ENCODE measurements around the gene TTC9C. TPM values are rescaled to one million over a fixed set of nuclear protein-coding genes. Genes with fewer than 3 reads are reported as not detected.

The TTC9C gene, protein sequence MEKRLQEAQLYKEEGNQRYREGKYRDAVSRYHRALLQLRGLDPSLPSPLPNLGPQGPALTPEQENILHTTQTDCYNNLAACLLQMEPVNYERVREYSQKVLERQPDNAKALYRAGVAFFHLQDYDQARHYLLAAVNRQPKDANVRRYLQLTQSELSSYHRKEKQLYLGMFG
- 10 to 100 TPM in 3 of 6 experiments, 1 to 10 TPM in 3; 8.5 to 13.3 (median 10.6) TPM for total RNA-seq
- long read RNA-seq, partial matches to known transcripts = 0 of 2 reads
- long read RNA-seq, other reads (novel, unspliced or antisense) = 1 of 2 reads

DNA sequence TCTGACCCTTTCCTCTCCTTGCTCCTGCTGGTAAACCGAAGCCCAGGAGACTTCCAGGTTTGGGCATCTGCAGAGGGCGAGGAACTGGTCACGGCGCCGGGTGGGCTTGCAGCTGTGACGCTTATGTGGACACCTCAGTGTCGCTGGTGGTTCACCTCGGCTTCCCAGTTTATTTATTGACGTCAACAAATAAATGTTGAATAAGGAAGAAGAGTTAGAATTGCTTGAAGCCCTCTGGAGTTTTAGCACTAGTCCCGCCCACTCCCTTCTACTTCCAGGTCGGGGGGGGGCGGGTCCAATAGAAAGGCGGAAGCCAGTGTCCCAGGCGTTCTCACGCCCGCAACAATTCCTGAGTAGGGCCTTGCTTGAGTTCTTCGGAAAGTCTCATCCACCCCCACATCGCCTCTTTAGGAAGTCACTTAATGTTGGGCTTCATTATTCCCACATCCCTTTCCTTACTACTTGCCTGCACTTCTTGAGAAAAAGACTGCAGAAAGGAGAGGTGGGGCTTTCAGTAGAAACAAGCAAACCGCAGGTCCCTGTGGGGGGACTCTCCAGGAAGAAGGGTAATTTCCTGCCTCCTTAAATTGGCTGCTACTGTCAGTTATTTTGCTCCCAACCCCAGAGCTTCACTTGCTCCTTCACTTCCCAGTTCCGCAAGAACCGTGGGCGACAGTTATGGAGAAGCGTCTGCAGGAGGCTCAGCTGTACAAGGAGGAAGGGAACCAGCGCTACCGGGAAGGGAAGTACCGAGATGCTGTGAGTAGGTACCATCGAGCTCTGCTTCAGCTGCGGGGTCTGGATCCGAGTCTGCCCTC is at the start of gene TTC9C:
TSS of gene TTC9C (plus strand) at position 316 of the 818 bp plus-strand sequence. CDS start at position 679, 363 bp downstream.
- TF ChIP-seq, protein P1, sequence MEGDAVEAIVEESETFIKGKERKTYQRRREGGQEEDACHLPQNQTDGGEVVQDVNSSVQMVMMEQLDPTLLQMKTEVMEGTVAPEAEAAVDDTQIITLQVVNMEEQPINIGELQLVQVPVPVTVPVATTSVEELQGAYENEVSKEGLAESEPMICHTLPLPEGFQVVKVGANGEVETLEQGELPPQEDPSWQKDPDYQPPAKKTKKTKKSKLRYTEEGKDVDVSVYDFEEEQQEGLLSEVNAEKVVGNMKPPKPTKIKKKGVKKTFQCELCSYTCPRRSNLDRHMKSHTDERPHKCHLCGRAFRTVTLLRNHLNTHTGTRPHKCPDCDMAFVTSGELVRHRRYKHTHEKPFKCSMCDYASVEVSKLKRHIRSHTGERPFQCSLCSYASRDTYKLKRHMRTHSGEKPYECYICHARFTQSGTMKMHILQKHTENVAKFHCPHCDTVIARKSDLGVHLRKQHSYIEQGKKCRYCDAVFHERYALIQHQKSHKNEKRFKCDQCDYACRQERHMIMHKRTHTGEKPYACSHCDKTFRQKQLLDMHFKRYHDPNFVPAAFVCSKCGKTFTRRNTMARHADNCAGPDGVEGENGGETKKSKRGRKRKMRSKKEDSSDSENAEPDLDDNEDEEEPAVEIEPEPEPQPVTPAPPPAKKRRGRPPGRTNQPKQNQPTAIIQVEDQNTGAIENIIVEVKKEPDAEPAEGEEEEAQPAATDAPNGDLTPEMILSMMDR (IDR thresholded peaks at IDR 0.05) = no peak
- peak; percentile 65 for TF ChIP-seq POLR2A (IDR thresholded peaks at IDR 0.05)
- Histone ChIP-seq H3K4me1 (peaks cover 0 to 31% (median 14%) of the 10 kb centered on the region in 4 donors), H3K36me3 (peaks cover 0 to 22% (median 3%) of the 10 kb centered on the region in 4 donors), H3K27me3 (no peaks in the 10 kb centered on the region), H3K27ac (peak within 1 kb of the TSS; percentile 79 to 90 (median 88)), H3K9me3 (no peaks in the 10 kb centered on the region), H3K4me3 (peak within 1 kb of the TSS; percentile 83 to 93 (median 84))
- peak; percentile 86 to 88 (median 87) for DNase-seq
- intact Hi-C loops (cut with DNase I) = no loop called here
- WGBS (ENCODE audit: insufficient coverage, low coverage, low lambda C conversion rate, missing lambda C conversion rate) = 1% methylated on average over 27 of the region's 29 CpGs
- ATAC-seq = peak; percentile 65 to 76 (median 66)

DNA sequence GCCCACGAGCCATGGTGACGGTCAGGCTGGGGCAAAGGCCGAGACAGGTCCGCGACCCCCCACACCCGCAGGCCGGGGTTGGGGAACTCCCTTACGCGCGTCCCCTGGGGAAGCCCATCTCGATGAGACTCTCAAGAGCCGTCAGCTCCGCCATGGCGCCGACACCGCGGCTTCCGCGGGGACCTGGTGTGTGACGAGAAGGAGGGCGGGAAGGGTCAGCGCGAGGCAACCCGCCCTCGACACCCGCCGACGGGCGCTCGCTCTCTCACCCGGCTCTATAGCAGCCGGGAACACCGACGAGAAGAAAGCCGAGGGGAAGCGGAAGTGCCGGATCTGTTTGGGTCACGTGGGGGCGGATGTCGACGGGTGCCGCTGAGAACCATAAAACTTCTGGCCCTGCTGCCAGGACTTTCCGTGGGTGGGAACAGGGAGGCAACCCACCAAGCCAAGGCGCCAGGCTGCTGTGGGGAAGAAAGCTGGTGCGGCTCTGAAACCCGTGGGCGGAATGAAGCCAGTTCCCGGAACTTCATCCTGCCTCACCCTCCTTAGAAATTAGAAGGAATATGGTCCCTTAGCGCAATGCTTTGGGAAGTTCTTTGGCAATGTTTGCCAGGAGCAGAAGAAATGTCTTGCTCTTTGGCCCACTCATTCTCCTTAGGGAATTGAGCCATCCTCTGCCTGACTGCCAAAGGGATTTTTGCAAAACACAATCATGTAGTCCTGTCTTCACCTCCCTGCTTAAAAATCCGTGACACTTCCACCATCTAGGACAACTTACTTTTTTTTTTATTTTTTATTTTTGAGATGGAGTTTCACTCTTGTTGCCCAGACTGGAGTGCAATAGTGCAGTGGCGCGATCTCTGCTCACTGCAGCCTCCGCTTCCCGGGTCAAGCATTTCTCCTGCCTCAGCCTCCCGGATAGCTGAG is 49.3 kb upstream of the TTC9C start, which contains the start of gene UBXN1:
TSS of gene UBXN1 (minus strand) at position 304 of the 927 bp plus-strand sequence. CDS start at position 154, 150 bp downstream.
- intact Hi-C loops (cut with DNase I) = loop anchor here in 1 of 2 donors (10.0 kb wide), 1 partner anchor 64 kb away; the partner anchor contains the start of genes EML3 and ROM1
- WGBS (ENCODE audit: insufficient coverage, low coverage, low lambda C conversion rate, missing lambda C conversion rate) = 21% methylated on average over 17 of the region's 55 CpGs

DNA sequence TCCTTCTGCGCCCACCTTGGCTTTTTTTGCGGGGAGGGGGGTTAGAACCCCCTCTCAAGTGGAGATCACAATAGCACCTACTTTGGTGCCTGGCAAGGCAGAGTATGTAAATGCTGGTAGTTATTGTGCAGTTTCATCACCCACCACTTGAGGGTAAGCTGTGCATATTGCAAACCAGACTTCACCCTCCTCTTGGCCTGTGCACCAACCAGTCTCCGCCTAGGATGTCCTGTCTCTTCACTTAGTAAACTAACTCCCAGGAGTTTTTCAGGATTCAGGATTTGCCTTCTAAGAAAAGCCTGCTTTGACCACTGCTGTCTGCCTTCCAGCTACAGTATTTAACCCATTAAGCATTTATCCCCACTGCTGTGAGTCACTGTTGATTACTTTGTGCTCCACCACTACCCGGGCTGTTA is 47.5 kb upstream of the TTC9C start:
- Histone ChIP-seq H3K4me1 (peaks cover 0 to 19% (median 8%) of the 10 kb centered on the region in 4 donors), H3K9me3 (no peaks in the 10 kb centered on the region), H3K36me3 (peaks cover 0 to 10% (median 0%) of the 10 kb centered on the region in 4 donors), H3K4me3 (no peak overlapping the region), H3K27ac (no peak overlapping the region), H3K27me3 (no peaks in the 10 kb centered on the region)
- ATAC-seq = peak; percentile 77 to 94 (median 86)
- WGBS (ENCODE audit: insufficient coverage, low coverage, low lambda C conversion rate, missing lambda C conversion rate) = 41% methylated on average over 4 of the region's 4 CpGs
- intact Hi-C loops (cut with DNase I) = no loop called here
- TF ChIP-seq, protein P1 (IDR thresholded peaks at IDR 0.05) = peak; percentile 41 to 58 (median 54)
- no peak for TF ChIP-seq POLR2A (IDR thresholded peaks at IDR 0.05)
- peak in 1 of 3 donors; percentile 61 for DNase-seq

More for the DNA sequence above, 49.3 kb upstream of the TTC9C start, which contains the start of gene UBXN1:
- H3K4me1 ChIP-seq = peaks cover 0 to 19% (median 8%) of the 10 kb centered on the region in 4 donors
- peak within 1 kb of the TSS; percentile 43 to 78 (median 71) for H3K27ac ChIP-seq
- H3K4me3 ChIP-seq = peak within 1 kb of the TSS; percentile 96 to 99 (median 98)
- H3K36me3 ChIP-seq = peaks cover 0 to 18% (median 0%) of the 10 kb centered on the region in 4 donors
- TF ChIP-seq, protein P1 (IDR thresholded peaks at IDR 0.05) = no peak
- TF ChIP-seq POLR2A (IDR thresholded peaks at IDR 0.05) = peak; percentile 72
- H3K27me3 ChIP-seq = no peaks in the 10 kb centered on the region
- ATAC-seq (peak; percentile 81 to 93 (median 90)), DNase-seq (peak; percentile 86 to 92 (median 90))
- no peaks in the 10 kb centered on the region for H3K9me3 ChIP-seq
